ENCODE measurements around the gene CACHD1.
A peak's percentile ranks its signal among the peaks of the same experiment; 100 is the strongest.

Gene CACHD1

DNA sequence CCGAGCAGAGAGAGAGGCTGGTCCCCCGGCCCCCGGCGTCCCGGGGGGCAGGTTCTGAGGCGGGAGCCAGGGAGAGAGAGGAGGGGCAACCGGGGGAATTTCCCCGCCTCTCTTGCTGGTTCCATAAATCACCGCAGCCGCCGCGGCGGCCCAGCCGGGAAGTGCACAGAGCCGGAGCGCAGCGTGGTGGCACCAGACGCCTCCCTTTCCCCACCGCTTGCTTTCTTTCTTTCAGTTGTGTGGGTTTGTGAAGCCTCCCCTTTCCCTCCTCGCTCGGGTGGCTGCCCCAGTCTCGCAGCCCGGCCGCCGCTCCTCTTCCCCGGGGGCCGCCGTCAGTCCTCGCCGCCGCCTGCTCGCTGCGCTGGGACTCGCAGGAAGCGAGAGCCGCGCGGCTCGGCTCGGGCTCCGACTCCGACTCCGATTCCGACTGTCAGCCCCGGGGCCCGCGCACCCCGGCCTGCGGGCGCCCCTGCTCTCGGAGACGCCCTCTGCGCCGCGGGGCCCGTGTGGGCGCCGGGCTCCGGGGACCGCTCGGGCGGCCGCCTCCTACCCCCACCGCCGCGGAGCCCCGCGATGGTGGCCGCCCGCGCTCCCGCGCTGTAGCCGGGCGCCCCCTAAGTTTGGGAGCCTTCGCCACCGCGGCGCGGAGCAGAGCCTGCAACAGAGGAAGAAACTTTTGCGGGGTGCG, at the start of gene CACHD1:
Gene CACHD1 (plus strand): TSS at position 153 of the 688 bp plus-strand sequence. CDS start 616 bp downstream, outside the sequence.
- TF ChIP-seq, protein P1, sequence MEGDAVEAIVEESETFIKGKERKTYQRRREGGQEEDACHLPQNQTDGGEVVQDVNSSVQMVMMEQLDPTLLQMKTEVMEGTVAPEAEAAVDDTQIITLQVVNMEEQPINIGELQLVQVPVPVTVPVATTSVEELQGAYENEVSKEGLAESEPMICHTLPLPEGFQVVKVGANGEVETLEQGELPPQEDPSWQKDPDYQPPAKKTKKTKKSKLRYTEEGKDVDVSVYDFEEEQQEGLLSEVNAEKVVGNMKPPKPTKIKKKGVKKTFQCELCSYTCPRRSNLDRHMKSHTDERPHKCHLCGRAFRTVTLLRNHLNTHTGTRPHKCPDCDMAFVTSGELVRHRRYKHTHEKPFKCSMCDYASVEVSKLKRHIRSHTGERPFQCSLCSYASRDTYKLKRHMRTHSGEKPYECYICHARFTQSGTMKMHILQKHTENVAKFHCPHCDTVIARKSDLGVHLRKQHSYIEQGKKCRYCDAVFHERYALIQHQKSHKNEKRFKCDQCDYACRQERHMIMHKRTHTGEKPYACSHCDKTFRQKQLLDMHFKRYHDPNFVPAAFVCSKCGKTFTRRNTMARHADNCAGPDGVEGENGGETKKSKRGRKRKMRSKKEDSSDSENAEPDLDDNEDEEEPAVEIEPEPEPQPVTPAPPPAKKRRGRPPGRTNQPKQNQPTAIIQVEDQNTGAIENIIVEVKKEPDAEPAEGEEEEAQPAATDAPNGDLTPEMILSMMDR (IDR thresholded peaks at IDR 0.05; ENCODE audit: low read depth, low read length, missing control alignments), result no peak
- DNase-seq (ENCODE audit: low read depth), result peak; percentile 15
- H3K4me3 ChIP-seq (ENCODE audit: low read depth, low read length), result peak within 1 kb of the TSS; percentile 45

DNA sequence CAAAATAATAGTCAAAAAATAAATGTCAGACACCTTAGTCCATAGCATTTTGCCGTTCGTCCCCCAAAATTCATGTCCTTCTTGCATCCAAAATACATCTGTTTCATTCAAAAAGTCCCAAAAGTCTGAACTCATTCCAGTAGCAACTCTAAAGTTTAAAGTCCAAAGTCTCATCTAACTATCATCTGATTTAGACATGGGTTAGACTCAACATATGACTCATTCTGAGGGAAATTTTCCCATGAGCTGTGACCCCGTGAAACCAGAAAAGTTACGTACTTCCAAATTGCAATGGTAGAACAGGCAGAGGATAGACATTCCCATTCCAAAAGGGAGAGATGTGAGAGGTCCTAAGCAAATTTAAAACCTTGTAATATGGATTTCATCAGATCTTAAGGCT, 48.6 kb upstream of the CACHD1 start:
- no peak for DNase-seq (ENCODE audit: low read depth)
- H3K4me3 ChIP-seq (ENCODE audit: low read depth, low read length), result no peak overlapping the region
- TF ChIP-seq, protein P1 (IDR thresholded peaks at IDR 0.05; ENCODE audit: low read depth, low read length, missing control alignments), result no peak

DNA sequence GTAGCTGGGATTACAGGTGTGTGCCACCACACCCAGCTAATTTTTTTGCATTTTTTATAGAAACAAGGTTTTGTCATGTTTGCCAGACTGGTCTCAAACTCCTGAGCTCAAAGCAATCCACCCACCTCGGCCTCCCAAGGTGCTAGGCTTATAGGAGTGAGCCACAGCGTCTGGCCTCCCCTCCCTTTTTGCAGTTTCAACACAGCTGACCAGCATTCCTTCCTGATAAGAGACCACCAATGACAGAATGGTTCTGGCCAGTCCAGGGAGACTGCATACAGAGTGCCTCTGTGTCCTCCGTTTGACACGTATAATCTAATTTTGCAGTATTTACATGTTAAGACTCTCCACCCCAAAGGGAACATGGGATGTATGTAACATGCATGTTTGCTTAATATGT, 46.4 kb upstream of the CACHD1 start:
- no peak overlapping the region for H3K4me3 ChIP-seq (ENCODE audit: low read depth, low read length)
- TF ChIP-seq, protein P1 (IDR thresholded peaks at IDR 0.05; ENCODE audit: low read depth, low read length, missing control alignments), result no peak
- DNase-seq (ENCODE audit: low read depth), result no peak

DNA sequence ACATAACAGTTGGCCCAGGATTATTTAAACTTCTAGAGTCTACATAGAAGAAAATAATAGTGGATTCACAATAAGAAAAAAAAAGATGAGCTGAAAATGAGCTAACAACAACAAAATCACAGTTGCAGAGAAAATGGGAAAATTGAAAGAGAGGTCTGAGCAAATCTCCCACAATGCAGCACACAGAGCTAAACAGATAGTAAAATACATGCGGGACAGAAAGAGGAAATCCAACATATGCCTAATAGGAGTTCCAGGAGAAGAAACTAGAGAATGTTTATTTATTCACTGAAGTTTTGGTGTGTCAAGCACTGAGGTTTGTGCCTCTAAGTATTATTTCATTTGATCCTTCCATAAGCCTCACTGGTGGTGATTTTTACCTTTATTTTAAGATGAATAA, 45.5 kb upstream of the CACHD1 start:
- DNase-seq (ENCODE audit: low read depth), result no peak
- H3K4me3 ChIP-seq (ENCODE audit: low read depth, low read length), result no peak overlapping the region
- TF ChIP-seq, protein P1 (IDR thresholded peaks at IDR 0.05; ENCODE audit: low read depth, low read length, missing control alignments), result no peak

DNA sequence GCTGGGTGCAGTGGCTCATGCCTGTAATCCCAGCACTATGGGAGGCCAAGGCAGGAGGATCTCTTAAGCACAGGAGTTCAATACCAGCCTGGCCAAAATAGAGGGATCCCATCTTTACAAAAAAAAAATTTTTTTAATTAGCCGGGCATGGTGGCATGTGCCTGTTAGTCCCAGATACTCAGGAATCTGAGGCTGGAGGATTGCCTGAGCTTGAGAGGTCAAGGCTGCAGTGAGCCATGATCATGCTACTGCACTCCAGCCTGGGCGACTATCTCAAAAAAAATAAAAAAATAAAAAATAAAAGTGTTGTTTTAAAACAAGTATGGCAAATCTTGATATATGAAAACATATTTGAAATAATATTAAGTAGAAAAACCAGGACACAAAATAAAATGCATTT, 44.4 kb upstream of the CACHD1 start:
- DNase-seq (ENCODE audit: low read depth), result no peak
- H3K4me3 ChIP-seq (ENCODE audit: low read depth, low read length), result no peak overlapping the region
- TF ChIP-seq, protein P1 (IDR thresholded peaks at IDR 0.05; ENCODE audit: low read depth, low read length, missing control alignments), result no peak

DNA sequence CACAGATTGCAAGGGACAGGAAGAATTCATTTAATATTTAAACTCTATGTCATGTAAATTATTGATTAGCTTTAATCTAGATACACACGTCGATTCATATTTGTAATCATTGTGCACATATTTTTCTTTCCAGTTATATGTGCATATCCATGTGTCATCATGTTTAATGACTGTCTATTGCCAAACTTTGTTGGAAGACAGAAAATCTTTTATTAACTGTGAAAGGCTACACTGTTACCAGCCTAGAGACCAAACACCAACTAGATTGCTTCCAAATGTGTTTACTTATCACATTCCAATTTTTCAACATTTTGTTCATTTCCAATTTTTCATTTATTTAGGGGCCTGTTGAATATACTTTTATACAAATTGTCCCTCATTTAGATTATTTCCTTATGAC, 43.2 kb upstream of the CACHD1 start:
- H3K4me3 ChIP-seq (ENCODE audit: low read depth, low read length), result no peak overlapping the region
- no peak for DNase-seq (ENCODE audit: low read depth)
- TF ChIP-seq, protein P1 (IDR thresholded peaks at IDR 0.05; ENCODE audit: low read depth, low read length, missing control alignments), result no peak

DNA sequence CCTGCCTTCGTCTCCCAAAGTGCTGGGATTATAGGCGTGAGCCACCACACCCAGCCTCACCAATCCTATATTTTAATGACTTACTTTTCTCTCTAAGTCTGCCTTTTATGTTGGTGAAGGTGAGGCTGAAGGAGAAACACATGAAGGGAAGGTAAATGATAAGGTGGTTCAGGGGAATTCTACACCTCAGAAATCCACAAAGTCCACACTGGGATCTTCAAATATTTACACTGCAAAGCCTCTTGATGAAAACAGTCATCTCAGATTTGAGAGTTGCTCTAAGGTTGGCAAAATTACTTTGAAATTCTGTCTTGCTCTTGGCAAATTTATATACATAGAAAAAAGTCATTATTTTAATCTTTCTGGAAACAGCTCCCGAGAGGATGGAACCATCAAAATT, 42.0 kb upstream of the CACHD1 start:
- TF ChIP-seq, protein P1 (IDR thresholded peaks at IDR 0.05; ENCODE audit: low read depth, low read length, missing control alignments), result no peak
- H3K4me3 ChIP-seq (ENCODE audit: low read depth, low read length), result no peak overlapping the region
- DNase-seq (ENCODE audit: low read depth), result no peak

All from GM12864 (cell line).